CD4-positive, CD25-positive, alpha-beta regulatory T cell (primary cell): Measurements from ENCODE around the gene OR10A7. TPM values are rescaled to one million over a fixed set of nuclear protein-coding genes. Genes with fewer than 3 reads are reported as not detected.

Experiments
- polyA plus RNA-seq, 4 donors: library from polyadenylated mRNA; unstranded; fragments of 300-500 nt; fragmentation: Illumina TruSeq; gene quantifications; one replicate each; pipeline ENCODE4 v1.2.3, GENCODE V29; 2021
- total RNA-seq: library from RNA; stranded (reverse); gene quantifications from one replicate; pipeline ENCODE4 v1.2.3, GENCODE V29; 2022

Gene OR10A7
- total and polyA plus RNA-seq, 5 donors from 2014 or later = not detected

Other genes with a start within 250 kb of the OR10A7 start
- 93.8 TPM for gene TESPA1, start 236.3 kb upstream of the OR10A7 start, total RNA-seq
- 100 to 1,000 TPM in 2 of 4 donors, 10 to 100 TPM in 2; 78.0 to 121 (median 100) TPM for gene TESPA1, start 236.3 kb upstream of the OR10A7 start, polyA plus RNA-seq
- not detected for gene NEUROD4, start 201.1 kb upstream of the OR10A7 start, total RNA-seq
- not detected for gene NEUROD4, start 201.1 kb upstream of the OR10A7 start, polyA plus RNA-seq
- gene OR9K2, start 94.6 kb upstream of the OR10A7 start, total RNA-seq = not detected
- not detected for gene OR9K2, start 94.6 kb upstream of the OR10A7 start, polyA plus RNA-seq
- gene OR6C74, start 23.6 kb downstream of the OR10A7 start, total RNA-seq = not detected
- not detected for gene OR6C74, start 23.6 kb downstream of the OR10A7 start, polyA plus RNA-seq
- gene OR6C6, start 75.5 kb downstream of the OR10A7 start, total RNA-seq = not detected
- not detected for gene OR6C6, start 75.5 kb downstream of the OR10A7 start, polyA plus RNA-seq
- not detected for gene OR6C1, start 93.3 kb downstream of the OR10A7 start, total RNA-seq
- gene OR6C1, start 93.3 kb downstream of the OR10A7 start, polyA plus RNA-seq = not detected
- not detected for gene OR6C3, start 109.7 kb downstream of the OR10A7 start, total RNA-seq
- gene OR6C3, start 109.7 kb downstream of the OR10A7 start, polyA plus RNA-seq = not detected
- not detected for gene OR6C75, start 141.9 kb downstream of the OR10A7 start, total RNA-seq
- not detected for gene OR6C75, start 141.9 kb downstream of the OR10A7 start, polyA plus RNA-seq
- not detected for gene OR6C65, start 179.5 kb downstream of the OR10A7 start, total RNA-seq
- not detected for gene OR6C65, start 179.5 kb downstream of the OR10A7 start, polyA plus RNA-seq
- not detected for gene OR6C76, start 205.2 kb downstream of the OR10A7 start, total RNA-seq
- gene OR6C76, start 205.2 kb downstream of the OR10A7 start, polyA plus RNA-seq = not detected
- not detected for gene OR6C2, start 223.1 kb downstream of the OR10A7 start, total RNA-seq
- not detected for gene OR6C2, start 223.1 kb downstream of the OR10A7 start, polyA plus RNA-seq
- gene OR6C70, start 249.1 kb downstream of the OR10A7 start, total RNA-seq = not detected
- not detected for gene OR6C70, start 249.1 kb downstream of the OR10A7 start, polyA plus RNA-seq